WERI-Rb-1 (cell line): ENCODE measurements around the gene C1orf198.

Experiments
- DNase-seq: peaks from one replicate; pipeline ENCODE4 v3.0.0-alpha.2; 2020
- H3K27ac ChIP-seq: fragments of 250-450 bp; sonication (Bioruptor Pico); 2 replicates; pipeline ENCODE4 v1.5.1; 2020; ENCODE audit warnings: mild to moderate bottlenecking, moderate library complexity
- H3K27me3 ChIP-seq: fragments of 250-450 bp; sonication (Bioruptor Pico); 2 replicates; pipeline ENCODE4 v1.5.1; 2021; ENCODE audit warnings: mild to moderate bottlenecking, low read depth, moderate library complexity; ENCODE audit not compliant: insufficient read depth, severe bottlenecking
- H3K36me3 ChIP-seq: fragments of 250-450 bp; sonication (Bioruptor Pico); 2 replicates; pipeline ENCODE4 v1.5.1; 2020; ENCODE audit warnings: mild to moderate bottlenecking, moderate library complexity
- H3K4me3 ChIP-seq: 2 replicates; pipeline ENCODE4 v1.5.1; 2011; ENCODE audit warnings: low read depth, mild to moderate bottlenecking, control low read depth, low read length
- H3K9me3 ChIP-seq: fragments of 250-450 bp; sonication (Bioruptor Pico); 2 replicates; pipeline ENCODE4 v1.5.1; 2021; ENCODE audit warnings: mild to moderate bottlenecking, moderate library complexity; ENCODE audit not compliant: severe bottlenecking
- TF ChIP-seq, protein P1 (sequence below): IDR thresholded peaks from 2 replicates; pipeline ENCODE4 v1.5.1; 2011; ENCODE audit warnings: low read depth, mild to moderate bottlenecking, control low read depth, inconsistent platforms, low read length

Gene C1orf198

DNA sequence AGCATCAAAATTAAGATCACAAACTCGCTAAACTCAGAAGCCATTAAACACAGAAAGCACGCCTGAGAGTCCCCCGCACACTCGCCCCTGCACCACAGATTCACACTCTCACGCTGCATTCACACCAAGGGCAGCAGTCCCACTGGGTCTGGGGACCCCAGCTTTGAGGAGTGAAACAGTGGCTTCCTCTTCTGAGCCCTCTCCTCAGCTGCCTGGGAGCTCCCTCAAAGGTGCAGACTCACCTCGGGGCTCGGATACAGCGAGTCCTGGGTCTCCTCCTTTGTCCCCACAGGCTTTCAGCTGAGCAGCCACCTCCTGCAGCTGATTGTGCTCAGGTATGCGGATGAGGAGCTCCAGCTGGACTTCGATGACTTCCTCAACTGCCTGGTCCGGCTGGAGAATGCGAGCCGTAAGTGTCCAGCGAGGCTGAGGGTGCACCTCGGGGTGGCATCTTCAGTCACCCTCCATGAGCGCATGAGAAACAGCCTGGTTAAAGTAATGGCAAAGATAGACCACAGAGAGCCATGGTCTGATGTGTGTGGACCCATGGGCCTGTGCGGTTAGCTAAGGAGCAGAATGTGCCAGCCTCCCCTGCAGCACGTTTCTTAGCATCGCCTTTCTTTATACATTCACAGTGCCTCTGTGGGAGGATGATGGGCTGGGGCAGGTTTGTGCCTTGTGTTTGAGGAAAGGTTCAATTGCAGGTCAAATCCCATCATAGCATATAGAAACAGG lies 73.3 kb downstream of the C1orf198 start:
- Histone ChIP-seq H3K9me3 (no peaks in the 10 kb centered on the region), H3K36me3 (no peaks in the 10 kb centered on the region), H3K4me3 (no peak overlapping the region), H3K27me3 (no peaks in the 10 kb centered on the region), H3K27ac (no peak overlapping the region; the same call in 1 of the 2 replicates)
- DNase-seq = no peak
- TF ChIP-seq, protein P1, sequence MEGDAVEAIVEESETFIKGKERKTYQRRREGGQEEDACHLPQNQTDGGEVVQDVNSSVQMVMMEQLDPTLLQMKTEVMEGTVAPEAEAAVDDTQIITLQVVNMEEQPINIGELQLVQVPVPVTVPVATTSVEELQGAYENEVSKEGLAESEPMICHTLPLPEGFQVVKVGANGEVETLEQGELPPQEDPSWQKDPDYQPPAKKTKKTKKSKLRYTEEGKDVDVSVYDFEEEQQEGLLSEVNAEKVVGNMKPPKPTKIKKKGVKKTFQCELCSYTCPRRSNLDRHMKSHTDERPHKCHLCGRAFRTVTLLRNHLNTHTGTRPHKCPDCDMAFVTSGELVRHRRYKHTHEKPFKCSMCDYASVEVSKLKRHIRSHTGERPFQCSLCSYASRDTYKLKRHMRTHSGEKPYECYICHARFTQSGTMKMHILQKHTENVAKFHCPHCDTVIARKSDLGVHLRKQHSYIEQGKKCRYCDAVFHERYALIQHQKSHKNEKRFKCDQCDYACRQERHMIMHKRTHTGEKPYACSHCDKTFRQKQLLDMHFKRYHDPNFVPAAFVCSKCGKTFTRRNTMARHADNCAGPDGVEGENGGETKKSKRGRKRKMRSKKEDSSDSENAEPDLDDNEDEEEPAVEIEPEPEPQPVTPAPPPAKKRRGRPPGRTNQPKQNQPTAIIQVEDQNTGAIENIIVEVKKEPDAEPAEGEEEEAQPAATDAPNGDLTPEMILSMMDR = no peak

- Histone ChIP-seq H3K27ac (no peak overlapping the region), H3K36me3 (no peaks in the 10 kb centered on the region), H3K4me3 (no peak overlapping the region), H3K27me3 (no peaks in the 10 kb centered on the region), H3K9me3 (no peaks in the 10 kb centered on the region)
- no peak for DNase-seq
- TF ChIP-seq, protein P1 = no peak
Observed at GRCh38 chr1:230794431-230794830, 73.9 kb downstream of the C1orf198 start.

DNA sequence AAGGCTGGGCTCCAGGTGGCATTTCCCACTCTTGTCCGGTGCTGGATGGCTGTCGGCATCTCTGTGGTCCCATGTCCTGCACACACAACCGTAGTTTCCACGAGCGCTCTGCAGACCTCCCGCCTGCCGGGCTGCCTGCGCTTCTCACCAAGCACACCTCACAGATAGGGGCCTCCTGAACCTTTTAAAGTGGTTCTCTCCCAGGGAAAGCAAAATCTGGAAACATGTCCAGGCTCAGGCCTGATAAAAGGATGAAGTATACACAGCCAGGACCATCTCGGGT lies 74.9 kb downstream of the C1orf198 start:
- DNase-seq = no peak
- Histone ChIP-seq H3K27me3 (no peaks in the 10 kb centered on the region), H3K36me3 (no peaks in the 10 kb centered on the region), H3K27ac (no peak overlapping the region), H3K4me3 (no peak overlapping the region), H3K9me3 (no peaks in the 10 kb centered on the region)
- TF ChIP-seq, protein P1 = no peak

- no peak overlapping the region for H3K4me3 ChIP-seq
- no peak overlapping the region for H3K27ac ChIP-seq
- H3K27me3 ChIP-seq = no peaks in the 10 kb centered on the region
- H3K36me3 ChIP-seq = no peaks in the 10 kb centered on the region
- no peaks in the 10 kb centered on the region for H3K9me3 ChIP-seq
- DNase-seq = no peak
- TF ChIP-seq, protein P1 = peak; percentile 45
Observed at GRCh38 chr1:230792691-230793462, 75.4 kb downstream of the C1orf198 start.

DNA sequence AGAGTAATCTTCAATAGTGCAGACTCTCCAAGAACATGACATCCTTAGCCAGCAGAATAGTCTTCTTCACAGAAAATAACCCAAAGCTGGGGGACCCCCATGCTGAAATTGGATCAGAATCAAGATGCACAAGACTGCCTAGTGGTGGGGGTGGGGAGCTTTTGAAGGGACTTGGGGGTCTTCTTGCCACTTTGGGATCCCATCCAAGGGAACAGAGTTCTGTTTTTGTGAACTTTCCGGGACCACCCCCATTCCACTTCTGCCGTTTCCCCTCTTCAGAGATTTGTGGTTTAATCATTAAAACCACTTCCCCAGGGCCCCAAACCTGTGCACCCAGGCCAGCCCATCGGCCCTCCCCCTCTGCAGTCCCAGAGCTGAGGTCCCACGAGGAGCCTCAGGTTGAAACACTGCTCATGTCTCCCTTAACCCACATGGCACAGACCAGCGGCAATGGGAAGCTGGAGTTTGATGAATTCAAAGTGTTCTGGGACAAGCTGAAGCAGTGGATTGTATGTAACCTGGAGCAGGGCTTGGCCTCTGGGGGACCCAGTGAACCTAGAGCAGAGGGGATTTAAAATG lies 76.2 kb downstream of the C1orf198 start:
- Histone ChIP-seq H3K4me3 (no peak overlapping the region), H3K27me3 (no peaks in the 10 kb centered on the region), H3K9me3 (no peaks in the 10 kb centered on the region), H3K27ac (no peak overlapping the region), H3K36me3 (no peaks in the 10 kb centered on the region)
- TF ChIP-seq, protein P1 = no peak
- no peak for DNase-seq
